GM06990 (cell line): ENCODE measurements around the gene PXMP2.

ENCODE experiments used
- DNase-seq: peaks from one replicate; pipeline ENCODE4 v3.0.0-alpha.2; 2011; ENCODE audit not compliant: insufficient read length; ENCODE audit errors: extremely low read depth
- H3K27me3 ChIP-seq: replicated peaks from 2 replicates; pipeline ENCODE4 v1.6.0; 2011; ENCODE audit warnings: low read length; ENCODE audit not compliant: control insufficient read depth, insufficient read depth
- H3K36me3 ChIP-seq: 2 replicates; pipeline ENCODE4 v1.5.1; 2011; ENCODE audit warnings: low read length; ENCODE audit not compliant: control insufficient read depth, insufficient read depth
- H3K4me3 ChIP-seq: replicated peaks from 2 replicates; pipeline ENCODE4 v1.5.1; 2011; ENCODE audit warnings: low read depth, mild to moderate bottlenecking, control low read depth, low read length
- CTCF ChIP-seq: IDR thresholded peaks from 2 replicates; pipeline ENCODE4 v1.5.1; 2011; ENCODE audit warnings: low read length, control low read depth, mild to moderate bottlenecking, inconsistent platforms; ENCODE audit not compliant: insufficient read depth, poor library complexity, severe bottlenecking

Gene PXMP2

GRCh38 chr12:132687211-132688164 is at the start of gene PXMP2, which contains the start of gene POLE:
Gene PXMP2, plus strand, starts transcription at chr12:132687587. Its CDS starts 84 bp downstream, at chr12:132687671.
Gene POLE, minus strand, starts transcription at chr12:132687342. Its CDS starts 27 bp downstream, at chr12:132687315.
- peak; percentile 98 for DNase-seq
- Histone ChIP-seq H3K36me3 (no peaks in the 10 kb centered on the region), H3K4me3 (peak within 1 kb of the TSS; percentile 77), H3K27me3 (no peaks in the 10 kb centered on the region)
- TF ChIP-seq CTCF, result no peak

GRCh38 chr12:132637811-132638210 is 49.6 kb upstream of the PXMP2 start:
- H3K36me3 ChIP-seq, result peaks cover 46% of the 10 kb centered on the region
- H3K27me3 ChIP-seq, result no peaks in the 10 kb centered on the region
- no peak for TF ChIP-seq CTCF
- DNase-seq, result no peak
- no peak overlapping the region for H3K4me3 ChIP-seq

GRCh38 chr12:132638541-132639408 is 48.6 kb upstream of the PXMP2 start:
- Histone ChIP-seq H3K4me3 (no peak overlapping the region), H3K36me3 (peaks cover 51% of the 10 kb centered on the region), H3K27me3 (no peaks in the 10 kb centered on the region)
- TF ChIP-seq CTCF, result peak; percentile 83
- no peak for DNase-seq

- no peak for TF ChIP-seq CTCF
- Histone ChIP-seq H3K27me3 (no peaks in the 10 kb centered on the region), H3K36me3 (peaks cover 47% of the 10 kb centered on the region), H3K4me3 (no peak overlapping the region)
- DNase-seq, result no peak
These were observed 47.3 kb upstream of the PXMP2 start for GRCh38 chr12:132639956-132640520.

GRCh38 chr12:132640936-132641335 is 46.5 kb upstream of the PXMP2 start:
- H3K36me3 ChIP-seq, result peaks cover 44% of the 10 kb centered on the region
- no peak for TF ChIP-seq CTCF
- H3K4me3 ChIP-seq, result no peak overlapping the region
- no peaks in the 10 kb centered on the region for H3K27me3 ChIP-seq
- DNase-seq, result no peak
